Measurements from ENCODE around the gene HDAC11. TPM values are rescaled to one million over a fixed set of nuclear protein-coding genes. Genes with fewer than 3 reads are reported as not detected.

Gene HDAC11
- total RNA-seq, 1 experiment from 2014 or later, result 7.0 TPM

GRCh38 chr3:13532085-13532484 lies 52.0 kb downstream of the HDAC11 start:
- Histone ChIP-seq H3K56ac (ENCODE audit: insufficient read length, low read depth, low read length) (no peak overlapping the region), H3K27ac (ENCODE audit: insufficient read length, low read depth, low read length) (no peak overlapping the region), H2BK15ac (ENCODE audit: low read depth, low read length) (no peak overlapping the region), H3K4ac (ENCODE audit: low read depth, low read length) (no peak overlapping the region), H2AK5ac (ENCODE audit: insufficient read length, low read length) (no peak overlapping the region), H2BK20ac (ENCODE audit: low read depth, low read length, poor library complexity, severe bottlenecking) (no peak overlapping the region), H4K91ac (ENCODE audit: insufficient read length, low read depth, low read length) (no peak overlapping the region), H3K79me1 (ENCODE audit: insufficient read depth, low read depth, low read length, poor library complexity, severe bottlenecking) (no peaks in the 10 kb centered on the region), H3K4me1 (ENCODE audit: insufficient read depth, low read length) (peaks cover under 1% of the 10 kb centered on the region; the same call in 1 of the 2 replicates), H4K5ac (ENCODE audit: insufficient read length, low read depth, low read length) (no peak overlapping the region), H2BK120ac (ENCODE audit: low read depth, low read length, poor library complexity, severe bottlenecking) (no peak overlapping the region), H3K14ac (ENCODE audit: insufficient read depth, low read length) (no peak overlapping the region), H4K20me1 (ENCODE audit: control insufficient read depth, insufficient read depth, insufficient read length) (no peaks in the 10 kb centered on the region), H4K8ac (replicated peaks; ENCODE audit: insufficient read length, low read depth, low read length) (no peak overlapping the region), H3K79me2 (ENCODE audit: insufficient read depth, low read length) (no peaks in the 10 kb centered on the region), H3K27me3 (ENCODE audit: insufficient read depth, low read length) (no peaks in the 10 kb centered on the region), H2AFZ (ENCODE audit: low read length) (no peak overlapping the region), H2BK12ac (ENCODE audit: insufficient read length, low read depth, low read length) (no peak overlapping the region), H3K18ac (ENCODE audit: insufficient read length, low read depth, low read length) (no peak overlapping the region), H3K4me2 (ENCODE audit: insufficient read depth, insufficient read length, low read length) (no peak overlapping the region), H3K23me2 (ENCODE audit: insufficient read length, low read depth, low read length, poor library complexity, severe bottlenecking) (no peaks in the 10 kb centered on the region), H3T11ph (ENCODE audit: low read length) (no peak overlapping the region), H2BK5ac (ENCODE audit: insufficient read length, low read length) (no peak overlapping the region), H3K23ac (ENCODE audit: insufficient read length, low read depth, low read length) (no peak overlapping the region), H3K9me3 (ENCODE audit: control insufficient read depth, low read depth, low read length) (no peaks in the 10 kb centered on the region), H3K9ac (ENCODE audit: extremely low read depth, insufficient read length, low read length) (no peak overlapping the region)
- Mint-ChIP-seq H3K4me1 (peaks cover 21 to 25% of the 10 kb centered on the region in 2 experiments), H3K9me3 (no peaks in the 10 kb centered on the region), H3K27me3 (ENCODE audit: low read depth) (peaks cover 11% of the 10 kb centered on the region), H3K36me3 (ENCODE audit: insufficient read depth in 1 of 3, low read depth in 3 of 3) (no peaks in the 10 kb centered on the region), H3K27ac (no peak overlapping the region; a peak in 1 of 7 replicates), H3K4me3 (no peak overlapping the region)
- WGBS (ENCODE audit: extremely low coverage, insufficient read length, low lambda C conversion rate), result no CpG with 5 or more reads among the region's 9 CpGs
- DNase-seq, result no peak
- TF ChIP-seq, protein P1, sequence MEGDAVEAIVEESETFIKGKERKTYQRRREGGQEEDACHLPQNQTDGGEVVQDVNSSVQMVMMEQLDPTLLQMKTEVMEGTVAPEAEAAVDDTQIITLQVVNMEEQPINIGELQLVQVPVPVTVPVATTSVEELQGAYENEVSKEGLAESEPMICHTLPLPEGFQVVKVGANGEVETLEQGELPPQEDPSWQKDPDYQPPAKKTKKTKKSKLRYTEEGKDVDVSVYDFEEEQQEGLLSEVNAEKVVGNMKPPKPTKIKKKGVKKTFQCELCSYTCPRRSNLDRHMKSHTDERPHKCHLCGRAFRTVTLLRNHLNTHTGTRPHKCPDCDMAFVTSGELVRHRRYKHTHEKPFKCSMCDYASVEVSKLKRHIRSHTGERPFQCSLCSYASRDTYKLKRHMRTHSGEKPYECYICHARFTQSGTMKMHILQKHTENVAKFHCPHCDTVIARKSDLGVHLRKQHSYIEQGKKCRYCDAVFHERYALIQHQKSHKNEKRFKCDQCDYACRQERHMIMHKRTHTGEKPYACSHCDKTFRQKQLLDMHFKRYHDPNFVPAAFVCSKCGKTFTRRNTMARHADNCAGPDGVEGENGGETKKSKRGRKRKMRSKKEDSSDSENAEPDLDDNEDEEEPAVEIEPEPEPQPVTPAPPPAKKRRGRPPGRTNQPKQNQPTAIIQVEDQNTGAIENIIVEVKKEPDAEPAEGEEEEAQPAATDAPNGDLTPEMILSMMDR (conservative IDR thresholded peaks at IDR 0.05), result no peak

All from H9 (cell line).